ENCODE data around the gene ARHGDIG.

- TF ChIP-seq CTCF (IDR thresholded peaks at IDR 0.05; ENCODE audit: insufficient read depth, low read depth, low read length) (no peak), EZH2 (IDR thresholded peaks at IDR 0.05; ENCODE audit: insufficient read depth, low read length) (no peak)
These were observed 6.6 kb upstream of the ARHGDIG start for GRCh38 chr16:273547-274421.
